NCI-H1417 treated with DMSO at 0.1 percent for 48 hours (cell line): Measurements from ENCODE around the gene BLID.

Experiments
- DNase-seq: peaks from one replicate; lab custom pipeline; 2025; lab: John Stamatoyannopoulos, UW

The BLID gene

DNA sequence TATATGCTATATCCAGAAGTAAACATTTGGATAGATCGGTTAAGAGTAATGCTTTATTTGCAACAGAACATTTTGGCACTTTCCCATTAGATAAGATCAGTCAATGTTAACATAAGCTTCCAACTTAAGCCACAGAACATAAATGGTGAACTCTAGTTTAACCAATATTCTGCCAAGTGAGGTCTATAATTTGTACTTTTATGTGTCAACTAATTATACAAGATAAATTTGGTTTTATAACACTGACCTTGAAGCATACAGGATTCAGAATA, 23.5 kb upstream of the BLID start:
- DNase-seq = no peak

- no peak for DNase-seq
Observed at GRCh38 chr11:122138744-122139594, 23.0 kb upstream of the BLID start.

GRCh38 chr11:122137078-122137793, 21.2 kb upstream of the BLID start:
- DNase-seq = no peak

DNA sequence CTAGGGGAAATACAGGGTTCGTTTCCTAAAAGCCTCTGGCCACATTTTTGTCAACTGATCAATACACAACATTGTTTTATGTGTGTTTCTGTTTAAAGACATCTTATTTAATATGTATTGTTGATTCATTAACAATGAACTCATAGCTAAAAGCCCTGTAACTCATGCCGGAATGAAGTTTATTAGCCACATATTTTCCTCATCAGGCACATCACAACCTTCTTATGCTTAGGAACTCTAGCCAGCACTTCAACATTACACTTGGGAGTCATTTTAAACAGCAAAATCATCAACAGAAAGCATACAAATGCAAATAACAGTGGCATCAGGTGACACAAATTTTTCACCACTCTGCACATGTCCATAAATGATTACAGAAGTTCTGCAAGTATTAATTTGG, 15.1 kb upstream of the BLID start:
- DNase-seq = no peak

DNA sequence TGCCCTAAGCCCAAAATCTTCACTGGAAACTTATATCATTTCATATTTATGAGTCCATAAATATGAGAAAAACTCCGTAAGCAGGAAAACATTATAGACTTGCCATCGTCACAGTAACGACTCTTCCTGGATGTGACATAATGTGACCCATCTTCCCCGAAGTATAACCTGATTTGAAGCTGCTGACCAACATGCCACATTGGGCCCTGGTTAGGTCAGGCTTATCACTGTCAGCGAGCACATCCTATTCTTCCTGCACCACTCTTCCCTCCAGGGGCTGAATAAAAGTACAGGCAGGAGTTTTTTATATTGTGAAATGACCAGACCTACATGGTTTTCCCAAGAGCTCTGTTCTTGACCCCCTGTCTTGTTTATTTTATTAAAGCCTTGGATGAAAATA, 12.1 kb upstream of the BLID start:
- DNase-seq = no peak

- DNase-seq = no peak
Observed at GRCh38 chr11:122127020-122127419, 11.0 kb upstream of the BLID start.

DNA sequence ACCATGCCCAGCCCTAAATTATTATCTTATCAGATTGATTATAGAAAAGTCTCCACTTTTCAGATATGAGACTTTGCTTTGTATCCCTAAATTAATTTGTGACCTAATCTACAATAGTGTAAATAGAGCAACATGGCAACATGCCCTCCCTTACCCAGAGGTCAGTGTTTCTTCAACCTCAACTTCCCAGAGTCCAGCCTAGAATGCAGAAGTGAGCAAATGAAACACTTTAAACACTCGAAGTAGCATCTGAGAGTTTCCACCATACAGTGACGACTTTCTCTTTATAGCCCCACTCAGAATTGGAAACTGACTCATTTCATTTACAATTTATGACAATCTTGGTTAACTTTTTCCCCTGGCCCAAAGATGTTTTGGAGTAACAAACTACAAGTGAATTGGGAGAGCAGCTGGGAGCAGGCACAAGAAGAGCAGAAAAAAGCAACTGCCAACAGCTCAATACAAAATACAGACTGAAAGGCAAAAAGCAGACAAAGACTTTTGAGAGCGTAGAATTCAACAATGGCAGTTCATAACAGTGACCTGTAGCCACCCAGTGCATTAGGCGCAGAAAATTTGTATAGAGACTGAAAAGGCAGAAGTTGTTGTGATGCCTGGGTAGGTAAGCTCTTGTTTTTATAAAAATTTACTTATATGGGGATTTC, 10.1 kb upstream of the BLID start:
- DNase-seq = no peak

DNA sequence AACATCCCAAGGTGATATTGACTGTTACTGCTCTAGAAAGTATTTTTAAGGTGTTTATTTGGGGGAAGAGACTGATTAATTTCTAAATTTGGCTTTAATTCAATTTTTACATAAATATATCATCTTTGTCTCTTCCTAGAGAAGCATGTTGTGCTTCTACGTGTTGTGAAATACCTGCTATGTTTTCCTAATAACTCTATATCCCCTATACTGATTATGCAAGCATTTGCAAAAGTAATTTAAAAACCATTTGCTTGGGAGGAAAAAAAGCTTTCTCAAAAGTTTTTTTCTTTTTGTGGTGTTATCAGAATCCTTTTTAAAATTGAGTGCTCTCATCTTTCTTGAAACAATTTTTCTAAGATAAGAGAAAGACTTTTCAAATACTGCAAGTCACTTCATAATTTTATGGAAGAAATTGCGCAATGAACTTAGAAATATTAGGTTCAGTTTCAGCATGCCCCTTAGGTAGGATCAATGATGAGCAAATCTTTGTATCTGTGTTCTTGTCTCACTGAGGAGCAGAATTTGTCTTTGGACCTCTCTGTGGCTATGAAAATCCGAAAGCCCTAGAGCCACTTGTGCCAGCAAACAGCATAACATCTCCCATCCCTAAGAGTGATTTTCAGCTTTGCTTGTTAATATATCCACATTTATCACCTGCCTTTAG, 7.4 kb upstream of the BLID start:
- no peak for DNase-seq

DNA sequence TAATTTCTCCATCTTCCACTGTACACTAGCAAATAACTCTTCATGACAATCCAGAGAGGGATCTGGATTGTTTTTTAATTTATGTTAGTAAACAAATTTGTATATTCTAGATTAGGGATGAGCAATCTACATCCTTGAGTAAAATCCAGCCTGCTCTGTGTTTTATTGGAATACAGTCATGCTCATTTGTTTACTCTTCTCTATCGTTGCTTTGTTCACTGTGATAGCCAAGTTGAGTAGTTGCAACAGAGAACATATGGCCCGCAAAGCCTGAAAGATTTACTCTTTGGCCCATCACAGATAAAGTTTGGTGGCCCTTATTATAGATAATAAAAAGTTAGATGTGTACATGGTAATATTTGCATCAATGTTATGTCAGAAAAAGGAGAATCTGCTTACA, 6.2 kb upstream of the BLID start:
- no peak for DNase-seq

- no peak for DNase-seq
Observed at GRCh38 chr11:122120096-122120495, 4.1 kb upstream of the BLID start.

GRCh38 chr11:122116591-122116990, 576 bp upstream of the BLID start:
- no peak for DNase-seq

GRCh38 chr11:122114976-122115375, 1.0 kb downstream of the BLID start:
- DNase-seq = no peak

- DNase-seq = no peak
Observed at GRCh38 chr11:122113836-122114825, 1.9 kb downstream of the BLID start.

GRCh38 chr11:122112470-122113365, 3.3 kb downstream of the BLID start:
- DNase-seq = no peak

DNA sequence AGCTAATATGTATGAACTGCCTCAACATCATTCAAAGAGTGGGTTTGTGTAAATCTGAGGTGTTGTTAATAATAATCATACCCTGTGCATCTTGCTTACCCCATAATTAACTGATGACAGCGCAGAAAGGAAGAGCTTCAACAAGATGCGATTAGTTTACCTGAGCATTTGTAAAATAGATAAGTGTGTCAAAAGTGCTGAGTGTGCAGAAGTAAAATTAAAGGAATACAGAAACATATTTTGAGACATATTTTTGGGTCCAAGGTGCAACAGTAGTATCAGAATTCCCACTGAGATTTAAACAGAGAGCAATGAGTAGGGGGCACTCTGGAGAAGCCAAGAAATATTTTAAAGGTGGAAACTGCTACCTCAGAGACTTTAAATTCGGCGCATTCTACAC, 6.1 kb downstream of the BLID start:
- no peak for DNase-seq

- DNase-seq = no peak
Observed at GRCh38 chr11:122108828-122109227, 7.2 kb downstream of the BLID start.

- no peak for DNase-seq
Observed at GRCh38 chr11:122108192-122108799, 7.7 kb downstream of the BLID start.

DNA sequence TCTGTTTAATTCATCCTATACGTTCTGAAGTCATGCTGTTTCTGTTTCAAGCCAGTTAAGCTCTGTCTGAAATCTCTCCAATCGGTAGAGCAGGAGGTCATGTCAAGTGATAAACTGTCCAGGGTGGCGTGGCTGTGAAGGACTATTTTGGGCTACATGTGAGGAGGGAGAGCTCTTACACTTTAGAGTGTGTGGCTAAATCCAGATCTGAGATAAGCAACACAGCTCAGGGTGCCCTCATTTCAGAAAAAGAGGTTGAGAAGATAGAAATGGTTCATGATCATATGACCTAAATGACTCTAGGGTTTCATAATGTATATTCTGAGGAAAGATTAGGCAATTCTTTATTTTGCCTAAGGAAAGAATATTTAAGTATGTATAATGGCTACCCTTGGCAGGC, 8.4 kb downstream of the BLID start:
- no peak for DNase-seq

DNA sequence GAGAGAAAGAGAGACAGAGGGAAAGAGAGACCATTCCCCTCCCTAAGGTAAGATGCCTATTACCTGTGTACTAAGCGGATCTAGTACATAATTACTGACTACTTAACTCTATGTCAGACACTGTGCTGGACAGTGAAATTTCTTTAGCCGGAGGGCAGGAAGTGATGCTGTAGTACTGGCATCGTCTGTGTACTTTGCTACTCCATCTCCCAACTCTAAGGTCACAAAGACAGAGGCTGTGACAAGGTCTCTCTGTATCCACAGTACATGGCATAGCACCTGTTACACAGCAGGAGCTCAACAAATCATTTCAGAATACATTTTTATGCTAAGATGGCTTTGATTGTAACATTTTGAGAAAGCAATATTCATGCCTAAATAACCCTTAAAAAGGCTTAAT, 9.0 kb downstream of the BLID start:
- DNase-seq = no peak
